Metanephros (tissue), 1 donor: ENCODE data around the gene VEGFC. TPM values are rescaled to one million over a fixed set of nuclear protein-coding genes. Genes with fewer than 3 reads are reported as not detected.

Experiments
- total RNA-seq: library from RNA; depleted of rRNA; stranded (reverse); fragments of >200 nt; gene quantifications from one replicate; pipeline ENCODE4 v1.2.3, GENCODE V29; 2014

Gene VEGFC, protein sequence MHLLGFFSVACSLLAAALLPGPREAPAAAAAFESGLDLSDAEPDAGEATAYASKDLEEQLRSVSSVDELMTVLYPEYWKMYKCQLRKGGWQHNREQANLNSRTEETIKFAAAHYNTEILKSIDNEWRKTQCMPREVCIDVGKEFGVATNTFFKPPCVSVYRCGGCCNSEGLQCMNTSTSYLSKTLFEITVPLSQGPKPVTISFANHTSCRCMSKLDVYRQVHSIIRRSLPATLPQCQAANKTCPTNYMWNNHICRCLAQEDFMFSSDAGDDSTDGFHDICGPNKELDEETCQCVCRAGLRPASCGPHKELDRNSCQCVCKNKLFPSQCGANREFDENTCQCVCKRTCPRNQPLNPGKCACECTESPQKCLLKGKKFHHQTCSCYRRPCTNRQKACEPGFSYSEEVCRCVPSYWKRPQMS
- 9.3 TPM for total RNA-seq

DNA sequence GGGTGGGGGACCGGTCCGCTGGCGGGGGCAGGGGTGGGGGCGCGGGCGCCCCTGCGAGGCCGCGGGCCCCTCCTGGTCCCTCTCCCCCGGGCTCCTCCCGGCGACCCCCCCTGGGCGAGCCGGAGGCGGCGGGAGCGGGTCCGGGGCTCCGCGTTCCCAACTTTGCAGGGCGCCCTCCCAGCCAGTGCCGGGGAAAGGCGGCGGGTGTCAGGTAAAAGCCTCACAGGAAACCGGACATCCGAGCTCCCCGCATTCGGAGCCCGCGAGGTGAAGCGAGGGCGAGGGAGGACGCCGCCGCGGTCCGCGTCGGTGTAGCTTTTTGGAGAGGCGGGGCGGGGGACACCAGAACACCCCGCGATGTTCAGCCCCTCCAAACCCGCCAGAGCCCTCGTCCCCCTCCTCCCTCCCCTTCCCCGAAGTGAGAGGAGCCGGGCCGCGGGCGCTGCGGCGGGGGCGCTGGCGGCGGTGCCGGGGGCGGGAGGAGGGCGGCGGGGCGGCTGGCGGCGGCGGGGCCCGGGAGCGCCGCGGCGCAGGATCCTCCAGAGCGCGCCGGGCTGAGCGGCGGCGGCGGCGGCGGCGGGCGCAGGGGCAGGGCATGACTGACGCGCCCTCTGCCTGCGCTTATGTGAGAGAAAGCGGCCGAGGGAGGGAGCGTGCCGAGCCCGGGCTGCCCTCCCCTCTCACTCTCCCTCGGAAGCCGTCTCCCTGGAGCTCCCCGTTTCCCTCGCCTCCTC is at the start of gene VEGFC:
Gene VEGFC, minus strand, starts transcription at position 597 of the 734 bp plus-strand sequence. CDS start 611 bp downstream, outside the sequence.

